NCI-H2171 (cell line): ENCODE data around the gene TLR7.

Source experiments
- DNase-seq: peaks from one replicate; lab custom pipeline; 2025; lab: John Stamatoyannopoulos, UW

The TLR7 gene

GRCh38 chrX:12866451-12867377 is at the start of gene TLR7:
TLR7 (plus strand) TSS chrX:12867072; CDS start chrX:12867579, 507 bp downstream.
- no peak for DNase-seq

DNA sequence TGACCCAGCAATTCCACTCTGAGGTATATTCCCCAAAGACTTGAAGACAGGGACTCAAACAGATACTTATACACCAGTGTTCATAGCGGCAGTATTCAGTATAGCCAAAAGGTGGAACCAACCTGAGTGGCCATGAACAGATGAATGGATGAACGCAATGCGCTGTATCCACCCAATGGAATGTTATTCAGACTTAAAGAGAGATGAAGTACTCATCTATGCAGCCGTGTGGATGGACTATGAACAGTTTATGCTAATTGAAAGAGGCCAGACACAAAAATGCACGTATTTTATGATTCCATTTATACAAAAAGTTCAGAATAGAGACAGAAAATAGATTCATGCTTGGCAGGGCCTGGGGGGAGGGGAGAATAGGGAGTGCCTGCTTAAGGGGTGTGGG is 49.3 kb upstream of the TLR7 start:
- DNase-seq: no peak

DNA sequence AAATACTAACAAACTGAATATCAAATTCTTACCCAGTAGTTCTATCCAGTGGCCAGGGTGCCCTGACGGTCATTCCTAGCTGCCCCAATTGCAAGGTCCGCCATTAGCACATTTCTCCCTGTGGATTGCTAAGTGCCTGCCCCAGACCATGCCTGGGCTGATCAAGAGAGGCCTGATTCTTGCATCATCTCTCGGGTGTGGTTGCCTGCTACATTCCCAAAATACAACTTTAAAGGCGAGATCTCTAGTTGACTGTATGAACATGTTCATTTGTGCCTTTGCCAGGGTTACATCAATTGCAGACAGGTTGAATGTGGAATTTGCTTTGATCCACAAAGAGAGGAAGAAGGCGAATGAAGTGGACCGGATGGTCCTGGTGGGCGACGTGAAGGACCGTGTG is 47.6 kb upstream of the TLR7 start:
- no peak for DNase-seq

DNA sequence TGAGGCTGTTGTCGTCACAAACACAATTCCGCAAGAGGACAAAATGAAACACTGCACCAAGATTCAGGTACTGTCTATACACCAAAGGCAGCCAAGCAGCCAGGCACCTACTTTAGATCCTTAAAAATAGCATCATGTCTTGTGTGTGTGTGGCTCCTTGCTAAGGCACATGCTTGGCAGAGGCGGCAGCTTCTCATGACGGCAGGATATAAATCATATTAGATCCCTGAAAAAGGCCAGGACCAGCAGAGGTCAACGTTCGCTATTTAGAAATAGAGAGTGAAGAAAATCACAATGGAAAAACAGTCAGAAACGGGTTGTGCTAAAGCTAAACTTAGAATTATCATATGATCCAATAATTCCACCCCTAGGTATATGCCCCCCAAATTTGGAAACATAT is 46.1 kb upstream of the TLR7 start:
- DNase-seq: no peak

DNA sequence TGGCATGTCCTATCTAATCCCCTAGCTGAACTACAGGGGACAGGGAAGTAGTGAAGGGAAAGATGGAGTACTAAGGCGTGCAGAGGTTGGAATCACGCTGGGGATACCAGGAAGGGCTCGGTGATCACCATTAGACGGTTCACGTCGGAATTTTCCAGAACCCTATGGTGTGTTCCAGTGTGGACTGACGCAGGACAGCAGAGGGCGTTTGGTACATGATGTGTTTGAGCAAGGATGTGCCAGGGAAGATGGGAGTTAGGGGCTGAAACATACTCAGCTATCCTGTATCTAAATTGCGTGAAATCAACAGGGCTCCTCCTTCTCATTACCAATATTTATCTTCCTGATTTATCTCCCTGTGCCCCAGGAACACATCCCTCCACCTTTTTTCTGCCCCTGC is 41.9 kb upstream of the TLR7 start:
- no peak for DNase-seq

DNA sequence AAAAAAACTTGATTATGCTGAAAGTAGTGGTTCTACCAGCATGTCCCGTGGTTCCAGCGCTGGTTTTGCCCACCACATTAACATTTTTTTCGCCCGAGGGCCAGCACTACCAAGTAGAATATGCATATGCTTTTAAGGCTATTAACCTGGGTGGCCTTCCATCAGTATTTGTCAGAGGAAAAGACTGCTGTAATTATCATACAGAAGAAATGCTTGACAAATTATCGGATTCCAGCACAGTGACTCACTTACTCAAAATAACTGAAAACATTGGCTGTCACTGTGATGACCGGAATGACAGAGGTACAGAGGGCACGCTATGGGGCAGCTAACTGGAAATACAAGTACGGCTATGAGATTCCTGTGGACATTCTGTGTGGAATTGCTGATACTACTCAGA is 41.1 kb upstream of the TLR7 start:
- no peak for DNase-seq

DNA sequence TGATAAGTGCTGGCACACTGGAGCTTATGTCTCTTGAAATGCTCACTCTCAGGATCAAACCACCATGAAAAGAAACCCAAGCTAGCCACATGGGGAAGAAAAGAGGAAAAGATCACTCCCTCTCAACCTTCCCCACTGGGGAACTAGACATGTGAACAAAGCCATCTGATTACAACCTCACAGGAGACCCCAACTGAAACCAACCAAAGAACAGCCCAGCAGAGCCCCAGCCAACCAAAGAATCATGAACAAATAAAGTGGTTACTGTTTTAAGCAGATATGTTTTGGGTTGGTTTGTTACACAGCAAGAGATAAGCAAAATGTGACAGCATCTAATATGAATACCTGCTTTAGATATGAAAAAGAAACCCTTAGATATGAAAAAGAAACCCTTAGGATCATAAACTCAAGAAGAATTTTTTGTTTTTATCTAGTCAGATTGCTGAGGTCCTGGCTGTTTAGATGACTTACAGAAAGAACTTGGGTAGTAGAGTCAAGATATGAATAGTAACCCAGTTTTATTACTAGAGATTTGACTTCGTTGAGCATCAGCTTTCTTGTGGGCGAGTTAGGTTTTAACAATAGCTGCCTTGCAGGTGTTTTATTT is 23.7 kb upstream of the TLR7 start:
- DNase-seq: no peak

- no peak for DNase-seq
Measured at GRCh38 chrX:12843668-12844279, 23.1 kb upstream of the TLR7 start.

DNA sequence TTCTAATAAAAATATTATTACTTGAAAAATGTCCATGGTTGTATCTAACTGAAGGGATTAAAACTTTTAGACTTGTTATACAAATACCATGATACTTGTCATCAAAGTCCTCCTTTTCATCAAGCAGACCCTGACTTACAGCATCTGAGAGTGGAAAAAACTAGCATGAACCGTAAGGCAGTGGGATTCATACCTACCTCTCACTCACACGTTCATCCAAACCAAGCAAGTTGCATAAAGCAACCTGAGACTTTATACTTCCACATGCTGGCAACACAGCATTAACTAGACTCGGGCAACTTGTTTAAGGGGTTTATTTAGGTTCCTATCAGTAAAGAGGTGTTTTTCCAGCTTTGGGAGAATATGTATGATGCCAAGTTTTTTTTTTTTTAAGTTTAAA is 22.6 kb upstream of the TLR7 start:
- DNase-seq: no peak

DNA sequence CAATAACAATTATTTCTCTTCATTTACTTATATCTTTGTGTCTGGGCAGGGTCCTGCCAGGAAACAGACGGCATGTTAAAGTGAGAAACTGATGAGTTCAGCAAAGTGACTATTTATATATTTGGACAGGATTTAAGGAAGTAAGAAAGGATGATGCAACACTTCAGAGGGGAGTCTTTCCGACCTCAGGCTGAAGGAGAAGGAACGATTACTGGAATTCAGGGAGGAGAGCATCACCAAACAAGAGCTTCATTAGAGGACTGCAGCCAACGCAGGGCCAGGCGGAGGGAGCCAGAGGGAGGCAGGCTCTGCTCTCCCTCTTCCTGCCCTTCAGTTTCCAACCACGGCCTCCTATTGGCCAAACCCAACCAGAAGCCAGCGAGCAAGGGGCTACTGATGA is 1.5 kb upstream of the TLR7 start:
- no peak for DNase-seq

DNA sequence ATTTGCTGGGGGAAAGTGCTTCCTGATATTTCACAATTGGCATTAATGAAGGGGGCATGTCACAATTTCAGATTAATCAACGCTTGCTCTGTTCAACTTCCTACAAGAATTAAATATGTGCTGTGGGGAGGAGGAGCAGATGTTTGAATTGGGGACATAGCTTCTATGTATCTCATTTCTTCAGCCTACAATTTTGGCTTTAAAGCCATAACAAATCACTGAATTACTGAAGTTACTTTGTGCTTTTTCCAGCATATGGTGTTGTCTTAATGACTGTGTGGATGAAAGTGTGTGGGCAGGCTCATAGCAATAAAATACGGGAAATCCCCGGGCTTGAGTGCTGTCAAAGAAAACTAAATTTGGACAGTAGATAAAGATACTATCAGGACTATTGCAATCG is 813 bp downstream of the TLR7 start:
- DNase-seq: no peak

DNA sequence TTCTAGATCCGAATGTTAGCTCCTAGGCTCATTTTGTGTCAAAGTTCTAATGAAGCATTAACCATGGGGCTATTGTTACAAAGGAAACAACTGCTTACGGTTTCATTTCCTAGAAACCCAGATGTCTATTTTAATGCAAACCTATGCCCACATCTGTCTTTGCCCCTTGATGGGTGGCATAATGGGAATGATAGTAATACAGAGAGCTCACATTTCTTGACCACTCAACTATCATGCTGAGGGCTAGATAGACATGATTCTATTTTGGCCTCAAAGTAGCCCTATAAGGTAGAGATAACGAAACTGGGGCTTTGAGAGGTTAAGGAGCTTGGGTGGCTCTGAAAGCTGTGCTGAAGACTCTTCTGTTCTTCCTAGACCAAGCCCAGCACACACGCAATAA is 1.9 kb downstream of the TLR7 start:
- no peak for DNase-seq

- no peak for DNase-seq
Measured at GRCh38 chrX:12871257-12871656, 4.4 kb downstream of the TLR7 start.

DNA sequence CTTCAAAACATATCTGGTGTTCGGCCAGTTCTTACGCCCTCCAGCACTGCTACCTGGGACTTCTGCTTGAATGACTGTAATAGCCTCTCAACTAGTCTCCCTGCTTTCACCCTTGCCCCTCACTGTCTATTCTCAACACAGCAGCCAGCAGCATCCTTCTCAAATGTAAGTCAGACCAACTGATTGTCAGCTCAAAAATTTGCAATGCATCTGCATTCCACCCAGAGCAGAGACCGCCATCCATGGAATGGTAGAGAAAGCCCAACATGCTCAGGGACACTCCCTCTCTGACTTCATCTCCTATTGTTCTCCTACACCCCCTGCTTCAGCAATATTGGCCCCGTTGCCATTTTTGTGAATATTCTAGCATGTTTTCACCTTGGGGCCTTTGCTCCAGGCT is 5.9 kb downstream of the TLR7 start:
- no peak for DNase-seq

DNA sequence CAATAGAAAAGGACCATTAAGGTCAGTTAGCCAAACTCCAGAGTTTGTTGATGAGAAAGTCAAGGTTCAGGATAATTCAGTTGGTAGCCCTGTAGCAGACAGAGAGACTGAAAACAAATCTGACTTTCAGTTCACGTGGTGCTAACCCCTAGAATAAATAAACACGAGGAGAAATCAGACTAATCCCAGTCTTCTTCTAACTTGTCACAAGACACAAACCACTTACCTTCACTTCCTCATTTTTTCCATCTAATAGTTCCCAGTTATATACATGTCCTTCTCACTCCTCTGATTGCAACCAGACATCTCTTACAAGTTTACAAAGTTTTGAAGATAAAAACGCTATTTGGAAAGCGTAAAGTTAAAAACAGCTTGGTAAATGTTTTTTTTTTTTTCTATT is 7.7 kb downstream of the TLR7 start:
- no peak for DNase-seq

- no peak for DNase-seq
Measured at GRCh38 chrX:12877386-12877785, 10.5 kb downstream of the TLR7 start.

GRCh38 chrX:12878536-12878935 is 11.7 kb downstream of the TLR7 start:
- DNase-seq: no peak

GRCh38 chrX:12881914-12882313 is 15.0 kb downstream of the TLR7 start:
- no peak for DNase-seq

DNA sequence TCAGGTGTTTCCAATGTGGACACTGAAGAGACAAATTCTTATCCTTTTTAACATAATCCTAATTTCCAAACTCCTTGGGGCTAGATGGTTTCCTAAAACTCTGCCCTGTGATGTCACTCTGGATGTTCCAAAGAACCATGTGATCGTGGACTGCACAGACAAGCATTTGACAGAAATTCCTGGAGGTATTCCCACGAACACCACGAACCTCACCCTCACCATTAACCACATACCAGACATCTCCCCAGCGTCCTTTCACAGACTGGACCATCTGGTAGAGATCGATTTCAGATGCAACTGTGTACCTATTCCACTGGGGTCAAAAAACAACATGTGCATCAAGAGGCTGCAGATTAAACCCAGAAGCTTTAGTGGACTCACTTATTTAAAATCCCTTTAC is 18.6 kb downstream of the TLR7 start:
- no peak for DNase-seq

DNA sequence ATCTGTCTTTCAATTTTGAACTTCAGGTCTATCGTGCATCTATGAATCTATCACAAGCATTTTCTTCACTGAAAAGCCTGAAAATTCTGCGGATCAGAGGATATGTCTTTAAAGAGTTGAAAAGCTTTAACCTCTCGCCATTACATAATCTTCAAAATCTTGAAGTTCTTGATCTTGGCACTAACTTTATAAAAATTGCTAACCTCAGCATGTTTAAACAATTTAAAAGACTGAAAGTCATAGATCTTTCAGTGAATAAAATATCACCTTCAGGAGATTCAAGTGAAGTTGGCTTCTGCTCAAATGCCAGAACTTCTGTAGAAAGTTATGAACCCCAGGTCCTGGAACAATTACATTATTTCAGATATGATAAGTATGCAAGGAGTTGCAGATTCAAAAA is 19.7 kb downstream of the TLR7 start:
- DNase-seq: no peak

DNA sequence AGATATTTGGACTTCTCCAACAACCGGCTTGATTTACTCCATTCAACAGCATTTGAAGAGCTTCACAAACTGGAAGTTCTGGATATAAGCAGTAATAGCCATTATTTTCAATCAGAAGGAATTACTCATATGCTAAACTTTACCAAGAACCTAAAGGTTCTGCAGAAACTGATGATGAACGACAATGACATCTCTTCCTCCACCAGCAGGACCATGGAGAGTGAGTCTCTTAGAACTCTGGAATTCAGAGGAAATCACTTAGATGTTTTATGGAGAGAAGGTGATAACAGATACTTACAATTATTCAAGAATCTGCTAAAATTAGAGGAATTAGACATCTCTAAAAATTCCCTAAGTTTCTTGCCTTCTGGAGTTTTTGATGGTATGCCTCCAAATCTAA is 20.3 kb downstream of the TLR7 start:
- DNase-seq: no peak

DNA sequence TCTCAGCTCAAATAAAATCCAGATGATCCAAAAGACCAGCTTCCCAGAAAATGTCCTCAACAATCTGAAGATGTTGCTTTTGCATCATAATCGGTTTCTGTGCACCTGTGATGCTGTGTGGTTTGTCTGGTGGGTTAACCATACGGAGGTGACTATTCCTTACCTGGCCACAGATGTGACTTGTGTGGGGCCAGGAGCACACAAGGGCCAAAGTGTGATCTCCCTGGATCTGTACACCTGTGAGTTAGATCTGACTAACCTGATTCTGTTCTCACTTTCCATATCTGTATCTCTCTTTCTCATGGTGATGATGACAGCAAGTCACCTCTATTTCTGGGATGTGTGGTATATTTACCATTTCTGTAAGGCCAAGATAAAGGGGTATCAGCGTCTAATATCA is 20.9 kb downstream of the TLR7 start:
- no peak for DNase-seq

- no peak for DNase-seq
Measured at GRCh38 chrX:12890467-12890866, 23.6 kb downstream of the TLR7 start.
